Measurements from ENCODE around the gene PTGER1.
"Not testable (repeated sequence)": the region's sequence is repeated elsewhere in the genome, so short reads cannot be mapped to it uniquely, and the experiment has no call there.

PTGER1 gene

GRCh38 chr19:14473978-14474578 is 1.1 kb downstream of the PTGER1 start:
- DNase-seq: no peak

- no peak for DNase-seq
Measured at GRCh38 chr19:14473073-14473977, 1.8 kb downstream of the PTGER1 start.

GRCh38 chr19:14472202-14472938 is 2.8 kb downstream of the PTGER1 start:
- DNase-seq: peak; percentile 84

GRCh38 chr19:14471436-14472187 is 3.5 kb downstream of the PTGER1 start:
- DNase-seq: no peak

GRCh38 chr19:14470031-14470876 is 4.9 kb downstream of the PTGER1 start:
- DNase-seq: no peak

GRCh38 chr19:14467816-14468215 is 7.3 kb downstream of the PTGER1 start:
- no peak for DNase-seq

GRCh38 chr19:14467391-14467790 is 7.8 kb downstream of the PTGER1 start:
- DNase-seq: no peak

GRCh38 chr19:14463747-14464146 is 11.4 kb downstream of the PTGER1 start:
- no peak for DNase-seq

- not testable (repeated sequence) for DNase-seq
Measured at GRCh38 chr19:14462401-14462800, 12.8 kb downstream of the PTGER1 start.

- DNase-seq: no peak
Measured at GRCh38 chr19:14460935-14461334, 14.2 kb downstream of the PTGER1 start.

- peak; percentile 66 for DNase-seq
Measured at GRCh38 chr19:14459703-14460102, 15.5 kb downstream of the PTGER1 start.

GRCh38 chr19:14452303-14452702 is 22.9 kb downstream of the PTGER1 start:
- DNase-seq: not testable (repeated sequence)

GRCh38 chr19:14450876-14451275 is 24.3 kb downstream of the PTGER1 start:
- DNase-seq: no peak

GRCh38 chr19:14450168-14450874 is 24.8 kb downstream of the PTGER1 start:
- DNase-seq: peak; percentile 79

- no peak for DNase-seq
Measured at GRCh38 chr19:14449321-14449720, 25.8 kb downstream of the PTGER1 start.

GRCh38 chr19:14446336-14447036 is 28.7 kb downstream of the PTGER1 start:
- DNase-seq: no peak

- DNase-seq: no peak
Measured at GRCh38 chr19:14443632-14444216, 31.4 kb downstream of the PTGER1 start.

GRCh38 chr19:14442891-14443631 is 32.1 kb downstream of the PTGER1 start:
- DNase-seq: no peak

All from CD4-positive, alpha-beta T cell treated with Interleukin-21 for 1 hour (primary cell).